Spinal cord (tissue), 10 donors: ENCODE data around the gene VAV2. TPM values are rescaled to one million over a fixed set of nuclear protein-coding genes. Genes with fewer than 3 reads are reported as not detected.
A peak's percentile ranks its signal among the peaks of the same experiment; 100 is the strongest.

ENCODE experiments used
- DNase-seq, 6 donors: peaks; one replicate each; pipeline versions ENCODE4 v3.0.0 to v3.0.0-alpha.2; 2013 to 2015; ENCODE audit warnings: low spot score in 6 of 6, low read depth in 4 of 6
- H3K27ac ChIP-seq: one replicate; pipeline ENCODE4 v1.5.1; 2013; ENCODE audit warnings: low read depth, low read length, control low read depth
- H3K27me3 ChIP-seq: one replicate; pipeline ENCODE4 v1.6.1; 2013; ENCODE audit warnings: low read length; ENCODE audit not compliant: control insufficient read depth, insufficient read depth
- H3K36me3 ChIP-seq: one replicate; pipeline ENCODE4 v1.6.1; 2013; ENCODE audit warnings: low read length; ENCODE audit not compliant: control insufficient read depth, insufficient read depth
- H3K4me1 ChIP-seq: one replicate; pipeline ENCODE4 v1.6.1; 2013; ENCODE audit warnings: low read length; ENCODE audit not compliant: control insufficient read depth, insufficient read depth
- H3K4me3 ChIP-seq: one replicate; pipeline ENCODE4 v1.5.1; 2013; ENCODE audit warnings: low read depth, low read length, control low read depth
- H3K9me3 ChIP-seq: one replicate; pipeline ENCODE4 v1.6.1; 2013; ENCODE audit warnings: low read length; ENCODE audit not compliant: control insufficient read depth, insufficient read depth
- WGBS: methylation state at CpG from one replicate; pipeline ENCODE4 v1.1.5; 2013; ENCODE audit warnings: missing lambda C conversion rate; ENCODE audit not compliant: insufficient coverage; 5-methylcytosine and 5-hydroxymethylcytosine counted together
- polyA plus RNA-seq, 2 donors: library from polyadenylated mRNA; unstranded; fragments of 120-200 nt; gene quantifications; one replicate each; pipeline ENCODE4 v1.2.1, GENCODE V29; 2013; ENCODE audit not compliant: insufficient read length in 2 of 2
- total RNA-seq, 2 donors: library from RNA; depleted of rRNA in 1 of 2; stranded (reverse); fragments of 120-200 nt in 1 of 2; fragments of >200 nt in 1 of 2; gene quantifications; one replicate each; pipeline versions ENCODE4 v1.2.3 to v1.2.4, GENCODE V29; 2013 to 2014
- donor health status: healthy.

VAV2 gene
- total and polyA plus RNA-seq, 4 donors: 18.4 to 48.3 (median 33.1) TPM

GRCh38 chr9:133948561-133949485 lies 43.3 kb downstream of the VAV2 start:
- Histone ChIP-seq H3K4me3 (no peak overlapping the region), H3K27me3 (no peaks in the 10 kb centered on the region), H3K9me3 (no peaks in the 10 kb centered on the region), H3K27ac (no peak overlapping the region), H3K36me3 (peaks cover 40% of the 10 kb centered on the region), H3K4me1 (peaks cover 82% of the 10 kb centered on the region)
- 69% methylated on average over 31 of the region's 31 CpGs for WGBS
- peak in 1 of 6 donors; percentile 67 for DNase-seq

GRCh38 chr9:133948131-133948530 lies 44.0 kb downstream of the VAV2 start:
- WGBS: 54% methylated on average over 16 of the region's 16 CpGs
- Histone ChIP-seq H3K9me3 (no peaks in the 10 kb centered on the region), H3K4me3 (no peak overlapping the region), H3K27me3 (no peaks in the 10 kb centered on the region), H3K4me1 (peaks cover 85% of the 10 kb centered on the region), H3K27ac (no peak overlapping the region), H3K36me3 (peaks cover 36% of the 10 kb centered on the region)
- DNase-seq: peak in 1 of 6 donors; percentile 38

- H3K4me3 ChIP-seq: no peak overlapping the region
- DNase-seq: no peak
- no peaks in the 10 kb centered on the region for H3K27me3 ChIP-seq
- no peak overlapping the region for H3K27ac ChIP-seq
- no peaks in the 10 kb centered on the region for H3K9me3 ChIP-seq
- 93% methylated on average over 13 of the region's 18 CpGs for WGBS
- H3K4me1 ChIP-seq: peaks cover 97% of the 10 kb centered on the region
- H3K36me3 ChIP-seq: peaks cover 44% of the 10 kb centered on the region
Measured at GRCh38 chr9:133946840-133947486, 45.2 kb downstream of the VAV2 start.

GRCh38 chr9:133945977-133946753 lies 46.0 kb downstream of the VAV2 start:
- 81% methylated on average over 12 of the region's 14 CpGs for whole genome bisulfite sequencing
- no peak overlapping the region for H3K4me3 ChIP-seq
- H3K36me3 ChIP-seq: peaks cover 41% of the 10 kb centered on the region
- no peaks in the 10 kb centered on the region for H3K9me3 ChIP-seq
- peak in 1 of 6 donors; percentile 17 for DNase-seq
- no peak overlapping the region for H3K27ac ChIP-seq
- H3K27me3 ChIP-seq: no peaks in the 10 kb centered on the region
- H3K4me1 ChIP-seq: peaks cover 92% of the 10 kb centered on the region

- H3K4me1 ChIP-seq: peaks cover 85% of the 10 kb centered on the region
- H3K4me3 ChIP-seq: no peak overlapping the region
- H3K9me3 ChIP-seq: no peaks in the 10 kb centered on the region
- no peak overlapping the region for H3K27ac ChIP-seq
- H3K36me3 ChIP-seq: peaks cover 38% of the 10 kb centered on the region
- no peaks in the 10 kb centered on the region for H3K27me3 ChIP-seq
- no peak for DNase-seq
- WGBS: 82% methylated on average over 12 of the region's 13 CpGs
Measured at GRCh38 chr9:133945314-133945975, 46.7 kb downstream of the VAV2 start.

- DNase-seq: no peak
- H3K27me3 ChIP-seq: no peaks in the 10 kb centered on the region
- peaks cover 85% of the 10 kb centered on the region for H3K4me1 ChIP-seq
- no peak overlapping the region for H3K4me3 ChIP-seq
- H3K9me3 ChIP-seq: no peaks in the 10 kb centered on the region
- H3K27ac ChIP-seq: no peak overlapping the region
- 66% methylated on average over 14 of the region's 14 CpGs for WGBS
- peaks cover 42% of the 10 kb centered on the region for H3K36me3 ChIP-seq
Measured at GRCh38 chr9:133944746-133945135, 47.4 kb downstream of the VAV2 start.

GRCh38 chr9:133943781-133944745 lies 48.1 kb downstream of the VAV2 start:
- no peak overlapping the region for H3K27ac ChIP-seq
- H3K4me1 ChIP-seq: peaks cover 81% of the 10 kb centered on the region
- DNase-seq: peak in 2 of 6 donors; percentile 50 to 56
- H3K9me3 ChIP-seq: no peaks in the 10 kb centered on the region
- peaks cover 43% of the 10 kb centered on the region for H3K36me3 ChIP-seq
- WGBS: 63% methylated on average over 29 of the region's 30 CpGs
- H3K27me3 ChIP-seq: no peaks in the 10 kb centered on the region
- H3K4me3 ChIP-seq: no peak overlapping the region

- 92% methylated on average over 17 of the region's 17 CpGs for WGBS
- H3K4me3 ChIP-seq: no peak overlapping the region
- no peak for DNase-seq
- H3K4me1 ChIP-seq: peaks cover 74% of the 10 kb centered on the region
- no peak overlapping the region for H3K27ac ChIP-seq
- no peaks in the 10 kb centered on the region for H3K27me3 ChIP-seq
- peaks cover 45% of the 10 kb centered on the region for H3K36me3 ChIP-seq
- H3K9me3 ChIP-seq: no peaks in the 10 kb centered on the region
Measured at GRCh38 chr9:133943036-133943780, 48.9 kb downstream of the VAV2 start.
